KMS-11 (cell line): Measurements from ENCODE around the gene DLX3.

Experiments used
- H2AFZ ChIP-seq: fragments of 200-600 bp; sonication (generic); 2 replicates; pipeline ENCODE4 v1.6.1; 2016; ENCODE audit warnings: antibody characterized with exemption, mixed run types, low read depth
- H3K27ac ChIP-seq: fragments of 200-600 bp; sonication (generic); 2 replicates; pipeline ENCODE4 v1.6.1; 2016; ENCODE audit warnings: mild to moderate bottlenecking, mixed run types
- H3K27me3 ChIP-seq: fragments of 200-600 bp; sonication (generic); 2 replicates; pipeline ENCODE4 v1.6.1; 2017; ENCODE audit warnings: mild to moderate bottlenecking, low read depth, mixed run types, moderate library complexity; ENCODE audit not compliant: insufficient read depth
- H3K36me3 ChIP-seq: fragments of 200-600 bp; sonication (generic); 2 replicates; pipeline ENCODE4 v1.6.1; 2017; ENCODE audit warnings: mild to moderate bottlenecking, mixed run types; ENCODE audit not compliant: insufficient read depth
- H3K4me1 ChIP-seq: fragments of 200-600 bp; sonication (generic); 2 replicates; pipeline ENCODE4 v1.6.1; 2016; ENCODE audit warnings: mild to moderate bottlenecking, low read depth, mixed run types; ENCODE audit not compliant: poor library complexity, severe bottlenecking
- H3K4me2 ChIP-seq: fragments of 200-600 bp; sonication (generic); 2 replicates; pipeline ENCODE4 v1.7.0; 2016; ENCODE audit warnings: mild to moderate bottlenecking, mixed run types
- H3K4me3 ChIP-seq: fragments of 200-600 bp; sonication (generic); IDR thresholded peaks from 2 replicates; pipeline ENCODE4 v1.6.1; 2017; ENCODE audit warnings: low read depth, low read length, mixed read lengths; ENCODE audit not compliant: insufficient read depth
- H3K79me2 ChIP-seq: fragments of 200-600 bp; sonication (generic); 2 replicates; pipeline ENCODE4 v1.6.1; 2016; ENCODE audit warnings: low read depth, mixed run types; ENCODE audit not compliant: insufficient read depth
- H3K9ac ChIP-seq: fragments of 200-600 bp; sonication (generic); 2 replicates; pipeline ENCODE4 v1.6.1; 2016; ENCODE audit warnings: mild to moderate bottlenecking, mixed run types
- H4K20me1 ChIP-seq: fragments of 200-600 bp; sonication (generic); 2 replicates; pipeline ENCODE4 v1.6.1; 2016; ENCODE audit warnings: mild to moderate bottlenecking, mixed run types; ENCODE audit not compliant: insufficient read depth
- TF ChIP-seq, protein P1 (sequence below): fragments of 200-600 bp; sonication (generic); conservative IDR thresholded peaks from 2 replicates; pipeline ENCODE4 v1.6.1; 2017; ENCODE audit warnings: low read depth, mild to moderate bottlenecking, antibody characterized with exemption, low read length, moderate library complexity, mixed read lengths

The DLX3 gene

GRCh38 chr17:49998836-49999511, 4.0 kb upstream of the DLX3 start:
- Histone ChIP-seq H3K9ac (no peak overlapping the region), H3K27me3 (peaks cover 72% of the 10 kb centered on the region), H3K4me3 (no peak overlapping the region), H3K27ac (no peak overlapping the region), H4K20me1 (no peaks in the 10 kb centered on the region), H3K4me2 (peak overlapping the region; percentile 46; the same call in 1 of the 2 replicates), H3K79me2 (no peaks in the 10 kb centered on the region), H2AFZ (peak overlapping the region; percentile 99), H3K36me3 (no peaks in the 10 kb centered on the region), H3K4me1 (peaks cover 15% of the 10 kb centered on the region)
- TF ChIP-seq, protein P1, sequence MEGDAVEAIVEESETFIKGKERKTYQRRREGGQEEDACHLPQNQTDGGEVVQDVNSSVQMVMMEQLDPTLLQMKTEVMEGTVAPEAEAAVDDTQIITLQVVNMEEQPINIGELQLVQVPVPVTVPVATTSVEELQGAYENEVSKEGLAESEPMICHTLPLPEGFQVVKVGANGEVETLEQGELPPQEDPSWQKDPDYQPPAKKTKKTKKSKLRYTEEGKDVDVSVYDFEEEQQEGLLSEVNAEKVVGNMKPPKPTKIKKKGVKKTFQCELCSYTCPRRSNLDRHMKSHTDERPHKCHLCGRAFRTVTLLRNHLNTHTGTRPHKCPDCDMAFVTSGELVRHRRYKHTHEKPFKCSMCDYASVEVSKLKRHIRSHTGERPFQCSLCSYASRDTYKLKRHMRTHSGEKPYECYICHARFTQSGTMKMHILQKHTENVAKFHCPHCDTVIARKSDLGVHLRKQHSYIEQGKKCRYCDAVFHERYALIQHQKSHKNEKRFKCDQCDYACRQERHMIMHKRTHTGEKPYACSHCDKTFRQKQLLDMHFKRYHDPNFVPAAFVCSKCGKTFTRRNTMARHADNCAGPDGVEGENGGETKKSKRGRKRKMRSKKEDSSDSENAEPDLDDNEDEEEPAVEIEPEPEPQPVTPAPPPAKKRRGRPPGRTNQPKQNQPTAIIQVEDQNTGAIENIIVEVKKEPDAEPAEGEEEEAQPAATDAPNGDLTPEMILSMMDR = no peak

GRCh38 chr17:49997773-49998703, 3.0 kb upstream of the DLX3 start:
- peak overlapping the region; percentile 46; the same call in 1 of the 2 replicates for H3K4me2 ChIP-seq
- peaks cover 15% of the 10 kb centered on the region for H3K4me1 ChIP-seq
- H4K20me1 ChIP-seq = no peaks in the 10 kb centered on the region
- no peak overlapping the region for H3K4me3 ChIP-seq
- TF ChIP-seq, protein P1 = peak; percentile 97
- peak overlapping the region; percentile 99 for H2AFZ ChIP-seq
- peaks cover 80% of the 10 kb centered on the region for H3K27me3 ChIP-seq
- H3K36me3 ChIP-seq = no peaks in the 10 kb centered on the region
- H3K9ac ChIP-seq = no peak overlapping the region
- no peaks in the 10 kb centered on the region for H3K79me2 ChIP-seq
- no peak overlapping the region for H3K27ac ChIP-seq

DNA sequence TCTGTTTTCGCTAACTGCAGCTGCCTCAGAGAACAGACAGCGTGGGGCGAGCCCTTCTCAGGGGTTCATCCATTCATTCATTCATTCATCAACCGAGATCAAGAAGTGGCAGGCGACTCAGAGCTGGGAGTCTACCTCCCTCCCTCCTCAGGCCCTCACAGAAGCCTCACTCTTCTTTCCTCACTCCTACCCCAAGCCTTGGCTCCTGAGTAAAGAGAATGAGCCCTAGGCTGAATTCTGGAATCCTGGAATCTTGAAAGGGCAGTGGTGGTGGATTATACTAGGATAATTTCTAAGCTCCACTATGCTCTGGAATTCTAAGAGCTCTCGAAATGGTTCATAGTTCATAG, 2.3 kb upstream of the DLX3 start:
- peak overlapping the region; percentile 75; the same call in 1 of the 2 replicates for H3K4me2 ChIP-seq
- peaks cover 15% of the 10 kb centered on the region for H3K4me1 ChIP-seq
- H3K36me3 ChIP-seq = no peaks in the 10 kb centered on the region
- H4K20me1 ChIP-seq = no peaks in the 10 kb centered on the region
- no peak overlapping the region for H3K9ac ChIP-seq
- TF ChIP-seq, protein P1 = no peak
- no peaks in the 10 kb centered on the region for H3K79me2 ChIP-seq
- peaks cover 82% of the 10 kb centered on the region for H3K27me3 ChIP-seq
- no peak overlapping the region for H3K27ac ChIP-seq
- H2AFZ ChIP-seq = peak overlapping the region; percentile 95
- no peak overlapping the region for H3K4me3 ChIP-seq

GRCh38 chr17:49996495-49997300, 1.7 kb upstream of the DLX3 start:
- Histone ChIP-seq H3K36me3 (no peaks in the 10 kb centered on the region), H4K20me1 (no peaks in the 10 kb centered on the region), H3K4me3 (no peak overlapping the region), H2AFZ (peak overlapping the region; percentile 95), H3K4me2 (peak overlapping the region; percentile 75), H3K27ac (no peak overlapping the region), H3K4me1 (peaks cover 15% of the 10 kb centered on the region), H3K27me3 (peaks cover 82% of the 10 kb centered on the region), H3K79me2 (no peaks in the 10 kb centered on the region), H3K9ac (no peak overlapping the region)
- TF ChIP-seq, protein P1 = peak; percentile 98
